OCI-LY1 (cell line): ENCODE results near the gene CNTN1.

Experiments
- H2AFZ ChIP-seq: fragments of 200-600 bp; sonication (generic), shearing (Covaris generic); 2 replicates; pipeline ENCODE4 v1.6.0; 2014; ENCODE audit warnings: antibody characterized with exemption, mild to moderate bottlenecking, low read length
- H3F3A ChIP-seq: fragments of 200-600 bp; sonication (generic), shearing (Covaris generic); 2 replicates; pipeline ENCODE4 v1.6.0; 2014; ENCODE audit warnings: mild to moderate bottlenecking, antibody characterized with exemption, low read length, moderate library complexity; ENCODE audit not compliant: insufficient read depth
- H3K27ac ChIP-seq: fragments of 200-600 bp; sonication (generic); 2 replicates; pipeline ENCODE4 v1.5.1; 2014; ENCODE audit warnings: low read length, mixed run types, mild to moderate bottlenecking, low read depth; ENCODE audit not compliant: poor library complexity, severe bottlenecking
- H3K27me3 ChIP-seq: fragments of 200-600 bp; sonication (generic); 2 replicates; pipeline ENCODE4 v1.6.0; 2014; ENCODE audit warnings: antibody characterized with exemption, mild to moderate bottlenecking, low read length, moderate library complexity; ENCODE audit not compliant: insufficient read depth
- H3K36me3 ChIP-seq: fragments of 200-600 bp; sonication (generic); 2 replicates; pipeline ENCODE4 v1.6.1; 2014; ENCODE audit warnings: mild to moderate bottlenecking, antibody characterized with exemption, low read length, moderate library complexity, mixed read lengths; ENCODE audit not compliant: insufficient read depth
- H3K4me1 ChIP-seq: fragments of 200-600 bp; sonication (generic); 2 replicates; pipeline ENCODE4 v1.5.1; 2014; ENCODE audit warnings: mild to moderate bottlenecking, low read length, moderate library complexity; ENCODE audit not compliant: insufficient read depth, severe bottlenecking
- H3K4me2 ChIP-seq: fragments of 200-600 bp; sonication (generic), shearing (Covaris generic); 2 replicates; pipeline ENCODE4 v1.6.1; 2014; ENCODE audit warnings: low read length
- H3K4me3 ChIP-seq: fragments of 200-600 bp; sonication (generic); 2 replicates; pipeline ENCODE4 v1.5.1; 2014; ENCODE audit warnings: low read length, low read depth, mild to moderate bottlenecking, mixed read lengths; ENCODE audit not compliant: poor library complexity, severe bottlenecking
- H3K79me2 ChIP-seq: fragments of 200-600 bp; shearing (Covaris generic); 2 replicates; pipeline ENCODE4 v1.6.1; 2016; ENCODE audit warnings: mixed run types, low read length, mixed read lengths; ENCODE audit not compliant: insufficient read depth
- H3K9ac ChIP-seq: fragments of 200-600 bp; sonication (generic), shearing (Covaris generic); 2 replicates; pipeline ENCODE4 v1.6.1; 2014; ENCODE audit warnings: mild to moderate bottlenecking, low read length, mixed read lengths
- H3K9me2 ChIP-seq: fragments of 200-600 bp; sonication (generic), shearing (Covaris generic); 2 replicates; pipeline ENCODE4 v1.6.1; 2014; ENCODE audit warnings: low read depth, mild to moderate bottlenecking, low read length, mixed read lengths
- H3K9me3 ChIP-seq: fragments of 200-600 bp; shearing (Covaris generic); 2 replicates; pipeline ENCODE4 v1.6.1; 2014; ENCODE audit warnings: low read length, mixed read lengths
- H4K20me1 ChIP-seq: fragments of 200-600 bp; sonication (generic), shearing (Covaris generic); 2 replicates; pipeline ENCODE4 v1.6.0; 2016; ENCODE audit warnings: mild to moderate bottlenecking, low read length; ENCODE audit not compliant: insufficient read depth
- CTCF ChIP-seq: fragments of 200-600 bp; sonication (generic), shearing (Covaris generic); IDR thresholded peaks from 2 replicates; pipeline ENCODE4 v1.5.1; 2017; ENCODE audit warnings: mild to moderate bottlenecking, antibody characterized with exemption, low read length, moderate library complexity, mixed read lengths
- EZH2 ChIP-seq: fragments of 200-600 bp; sonication (generic), shearing (Covaris generic); IDR thresholded peaks from 2 replicates; pipeline ENCODE4 v1.8.0; 2017; ENCODE audit warnings: borderline replicate concordance, mixed run types, mild to moderate bottlenecking, antibody characterized with exemption, low read length, moderate library complexity, mixed read lengths

The CNTN1 gene

GRCh38 chr12:40963751-40964150 is 271.5 kb downstream of the CNTN1 start:
- Histone ChIP-seq H4K20me1 (no peaks in the 10 kb centered on the region), H3K4me2 (no peak overlapping the region), H3F3A (no peaks in the 10 kb centered on the region), H3K27ac (no peak overlapping the region), H3K79me2 (no peaks in the 10 kb centered on the region), H3K9me2 (no peaks in the 10 kb centered on the region), H3K9me3 (no peaks in the 10 kb centered on the region), H3K9ac (no peak overlapping the region), H3K36me3 (no peaks in the 10 kb centered on the region), H2AFZ (no peak overlapping the region), H3K27me3 (no peaks in the 10 kb centered on the region), H3K4me3 (no peak overlapping the region), H3K4me1 (no peaks in the 10 kb centered on the region)
- TF ChIP-seq CTCF (no peak), EZH2 (no peak)

- Histone ChIP-seq H3K9ac (no peak overlapping the region), H3K36me3 (no peaks in the 10 kb centered on the region), H3K4me3 (no peak overlapping the region), H2AFZ (no peak overlapping the region), H3K79me2 (no peaks in the 10 kb centered on the region), H3K9me3 (no peaks in the 10 kb centered on the region), H3K27me3 (no peaks in the 10 kb centered on the region), H3K4me1 (no peaks in the 10 kb centered on the region), H3F3A (no peaks in the 10 kb centered on the region), H3K9me2 (no peaks in the 10 kb centered on the region), H3K4me2 (no peak overlapping the region), H4K20me1 (no peaks in the 10 kb centered on the region), H3K27ac (no peak overlapping the region)
- no peak for TF ChIP-seq CTCF
- no peak for TF ChIP-seq EZH2
Observed at GRCh38 chr12:40969796-40970195, 277.6 kb downstream of the CNTN1 start.

GRCh38 chr12:40970320-40970907 is 278.2 kb downstream of the CNTN1 start:
- Histone ChIP-seq H3K4me3 (no peak overlapping the region), H3K4me2 (no peak overlapping the region), H3K9ac (no peak overlapping the region), H3K36me3 (no peaks in the 10 kb centered on the region), H3K4me1 (no peaks in the 10 kb centered on the region), H3K27me3 (no peaks in the 10 kb centered on the region), H3F3A (no peaks in the 10 kb centered on the region), H3K79me2 (no peaks in the 10 kb centered on the region), H3K9me2 (no peaks in the 10 kb centered on the region), H4K20me1 (no peaks in the 10 kb centered on the region), H3K27ac (no peak overlapping the region), H2AFZ (no peak overlapping the region), H3K9me3 (no peaks in the 10 kb centered on the region)
- TF ChIP-seq EZH2 (no peak), CTCF (peak; percentile 35; the same call in 1 of the 2 replicates)
